Heart left ventricle (tissue), 16 donors: Measurements from ENCODE around the gene SLC13A3. TPM values are rescaled to one million over a fixed set of nuclear protein-coding genes. Genes with fewer than 3 reads are reported as not detected.

Source experiments
- ATAC-seq, 4 donors: fragments of 200-7000 bp; cut with Tn5 transposase; one replicate each; pipeline ENCODE4 v1.9.1; 2020 to 2022; ENCODE audit warnings: moderate library complexity in 4 of 4, mild to moderate bottlenecking in 3 of 4, moderate number of reproducible peaks in 1 of 4
- DNase-seq, 5 donors: peaks; one replicate each; pipeline ENCODE4 v3.0.0-alpha.2; 2020
- H3K27ac ChIP-seq, 12 donors: fragments of 200-600 bp; sonication (generic) in 4 of 12; one replicate each; pipeline versions ENCODE4 v1.5.0 to v1.8.0; 2016 to 2022; ENCODE audit warnings: mild to moderate bottlenecking in 2 of 12
- H3K27me3 ChIP-seq, 9 donors: fragments of 200-600 bp; sonication (generic) in 2 of 9; one replicate each; pipeline versions ENCODE4 v1.5.1 to v1.8.0; 2016 to 2022; ENCODE audit warnings: mild to moderate bottlenecking in 3 of 9
- H3K36me3 ChIP-seq, 9 donors: fragments of 200-600 bp; sonication (generic) in 2 of 9; one replicate each; pipeline versions ENCODE4 v1.5.0 to v1.8.0; 2018 to 2022; ENCODE audit warnings: mild to moderate bottlenecking in 2 of 9
- H3K4me1 ChIP-seq, 12 donors: fragments of 200-600 bp; sonication (generic) in 4 of 12; one replicate each; pipeline versions ENCODE4 v1.5.0 to v1.8.0; 2016 to 2022; ENCODE audit warnings: mild to moderate bottlenecking in 3 of 12
- H3K4me3 ChIP-seq, 12 donors: fragments of 200-600 bp; sonication (generic) in 4 of 12; one replicate each; pipeline versions ENCODE4 v1.5.0 to v1.8.0; 2017 to 2022; ENCODE audit warnings: mild to moderate bottlenecking in 9 of 12, moderate library complexity in 4 of 12
- H3K9me3 ChIP-seq, 12 donors: fragments of 200-600 bp; sonication (generic) in 4 of 12; one replicate each; pipeline versions ENCODE4 v1.5.0 to v1.8.0; 2016 to 2022; ENCODE audit warnings: mild to moderate bottlenecking in 1 of 12
- POLR2A ChIP-seq, 2 donors: fragments of 450-650 bp; IDR thresholded peaks; one replicate each; pipeline ENCODE4 v1.6.1; 2017; ENCODE audit warnings: antibody characterized with exemption in 2 of 2, mild to moderate bottlenecking in 2 of 2, moderate library complexity in 2 of 2
- WGBS, 4 donors: extraction: QIAGEN DNeasy Blood & Tissue Kit in 2 of 4; methylation state at CpG; one replicate each; pipeline versions ENCODE4 v1.1.5 to v1.1.7; 2013 to 2018; 5-methylcytosine and 5-hydroxymethylcytosine counted together
- intact Hi-C, 10 donors: fragments of 100-400 bp; cut with DNase I; formaldehyde crosslinking; loops; one replicate each; pipeline versions ENCODE4 v1.11.1 to v1.14.2; 2022
- long read RNA-seq, 3 donors: library from polyadenylated mRNA; unstranded; transcript quantifications; one replicate each; pipeline ENCODE4 v2.0.0, GENCODE V29; 2020 to 2021
- polyA plus RNA-seq, 2 donors: library from polyadenylated mRNA; stranded (reverse); fragments of 200-250 nt; gene quantifications; one replicate each; pipeline ENCODE4 v1.2.3, GENCODE V29; 2013
- total RNA-seq, 9 donors: library from RNA; depleted of rRNA in 2 of 9; stranded (reverse); fragments of >200 nt in 2 of 9; fragmentation: NEBNext Ultra II Directional in 3 of 9; extraction: Animal tissue kit (Norgen Biotek cat#: 25700) in 3 of 9; gene quantifications; one replicate each; pipeline versions ENCODE4 v1.1.0 to v1.2.4, GENCODE V29; 2016 to 2023
- TF ChIP-seq, protein P1 (sequence below), 12 donors: fragments of 200-600 bp; sonication (generic) in 4 of 12; IDR thresholded peaks; one replicate each; pipeline versions ENCODE4 v1.5.0 to v1.8.0; 2018 to 2022; ENCODE audit warnings: antibody characterized with exemption in 12 of 12, mild to moderate bottlenecking in 5 of 12
- donor health status: ischemic (EF 13 %, LVEDD 7.1; RV severe dilation, severe dysfunction).
- donor health status: healthy with polysubstance abuse.
- donor health status: DM: no; HTN: yes; CAD: no.
- donor health status: DM: no; HTN: no; CAD: no.
- donor health status: ischemic (EF 25% LVEDD 6.9; RV normal size, moderate dysfunction).
- donor health status: ischemic (EF 25% LVEDD 5.7; RV mildly dilated, moderate dysfunction).
- donor health status: healthy.
- donor health status: DM: yes; HTN: yes; CAD: no.
- donor health status: ischemic (EF 35%, LVEDD 5.7; RV mildly dilated, moderate dysfunction).
- donor health status: nonischemic (EF 11% LVEDD 7.7; RV severe dilation, severe dysfunction).
- donor health status: DM: yes; HTN: yes; CAD: no.
- donor health status: PGD.
- donor health status: ischemic (EF 29% LVEDD 5.4; RV normal size, mild dysfunction).
- donor health status: nonischemic (EF 23%, LVEDD 6.1; RV moderate dilation, normal function).

Gene SLC13A3, protein sequence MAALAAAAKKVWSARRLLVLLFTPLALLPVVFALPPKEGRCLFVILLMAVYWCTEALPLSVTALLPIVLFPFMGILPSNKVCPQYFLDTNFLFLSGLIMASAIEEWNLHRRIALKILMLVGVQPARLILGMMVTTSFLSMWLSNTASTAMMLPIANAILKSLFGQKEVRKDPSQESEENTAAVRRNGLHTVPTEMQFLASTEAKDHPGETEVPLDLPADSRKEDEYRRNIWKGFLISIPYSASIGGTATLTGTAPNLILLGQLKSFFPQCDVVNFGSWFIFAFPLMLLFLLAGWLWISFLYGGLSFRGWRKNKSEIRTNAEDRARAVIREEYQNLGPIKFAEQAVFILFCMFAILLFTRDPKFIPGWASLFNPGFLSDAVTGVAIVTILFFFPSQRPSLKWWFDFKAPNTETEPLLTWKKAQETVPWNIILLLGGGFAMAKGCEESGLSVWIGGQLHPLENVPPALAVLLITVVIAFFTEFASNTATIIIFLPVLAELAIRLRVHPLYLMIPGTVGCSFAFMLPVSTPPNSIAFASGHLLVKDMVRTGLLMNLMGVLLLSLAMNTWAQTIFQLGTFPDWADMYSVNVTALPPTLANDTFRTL
- 1 to 10 TPM in 2 of 9 donors, under 1 TPM in 7; 0.13 to 2.6 (median 0.60) TPM for total RNA-seq
- under 1 TPM; 0.38 to 0.54 TPM for polyA plus RNA-seq
- long read RNA-seq, donor 1, partial matches to known transcripts = 1 of 1 reads
- long read RNA-seq, donor 1, other reads (novel, unspliced or antisense) = 0 of 1 reads
- long read RNA-seq, donor 2 = 0 reads
- long read RNA-seq, donor 3 = 0 reads

DNA sequence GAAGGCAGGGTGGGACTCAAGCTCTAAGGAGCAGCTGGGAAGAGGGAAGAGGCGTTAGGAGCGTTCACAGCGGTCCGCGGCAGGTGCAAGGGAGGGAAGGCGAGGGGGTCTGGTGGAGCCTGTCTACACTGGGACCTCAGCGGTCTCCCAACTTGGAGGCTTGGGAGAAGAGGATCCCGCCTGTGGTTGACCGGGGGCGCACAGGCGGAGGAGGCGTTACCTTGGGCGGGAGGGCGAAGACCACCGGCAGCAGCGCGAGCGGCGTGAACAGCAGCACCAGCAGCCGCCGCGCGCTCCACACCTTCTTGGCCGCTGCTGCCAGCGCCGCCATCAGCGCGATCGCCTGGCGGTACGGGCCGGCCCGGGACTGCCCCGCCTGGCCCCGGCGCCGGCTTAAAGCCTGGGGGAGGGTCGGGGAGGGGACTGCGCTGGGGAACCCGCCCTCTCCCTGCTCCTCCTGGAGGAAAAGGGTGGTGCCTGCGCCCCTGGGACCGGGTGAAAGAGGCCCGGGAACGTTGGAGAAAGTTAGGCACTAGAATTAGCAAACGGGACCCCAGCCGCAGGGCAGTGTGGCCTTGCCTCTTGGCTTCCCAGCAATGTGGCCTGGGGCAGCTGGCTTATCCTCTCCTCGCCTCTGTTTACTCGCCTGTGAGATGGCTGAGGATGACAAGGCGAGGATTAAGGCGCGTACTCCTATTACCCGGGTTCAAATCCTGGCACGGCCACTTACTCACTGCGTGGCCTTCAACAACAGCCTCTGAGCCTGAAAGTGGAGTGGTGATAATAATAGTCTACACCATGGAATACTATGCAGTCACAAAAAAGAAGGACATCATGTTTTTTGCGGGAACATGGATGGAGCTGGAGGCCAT is at the start of gene SLC13A3:
SLC13A3 (minus strand) TSS at position 369 of the 872 bp plus-strand sequence; CDS start at position 331, 38 bp downstream.
- H3K4me3 ChIP-seq = peak within 1 kb of the TSS in 9 of 12 donors; percentile 16 to 40 (median 23)
- TF ChIP-seq, protein P1, sequence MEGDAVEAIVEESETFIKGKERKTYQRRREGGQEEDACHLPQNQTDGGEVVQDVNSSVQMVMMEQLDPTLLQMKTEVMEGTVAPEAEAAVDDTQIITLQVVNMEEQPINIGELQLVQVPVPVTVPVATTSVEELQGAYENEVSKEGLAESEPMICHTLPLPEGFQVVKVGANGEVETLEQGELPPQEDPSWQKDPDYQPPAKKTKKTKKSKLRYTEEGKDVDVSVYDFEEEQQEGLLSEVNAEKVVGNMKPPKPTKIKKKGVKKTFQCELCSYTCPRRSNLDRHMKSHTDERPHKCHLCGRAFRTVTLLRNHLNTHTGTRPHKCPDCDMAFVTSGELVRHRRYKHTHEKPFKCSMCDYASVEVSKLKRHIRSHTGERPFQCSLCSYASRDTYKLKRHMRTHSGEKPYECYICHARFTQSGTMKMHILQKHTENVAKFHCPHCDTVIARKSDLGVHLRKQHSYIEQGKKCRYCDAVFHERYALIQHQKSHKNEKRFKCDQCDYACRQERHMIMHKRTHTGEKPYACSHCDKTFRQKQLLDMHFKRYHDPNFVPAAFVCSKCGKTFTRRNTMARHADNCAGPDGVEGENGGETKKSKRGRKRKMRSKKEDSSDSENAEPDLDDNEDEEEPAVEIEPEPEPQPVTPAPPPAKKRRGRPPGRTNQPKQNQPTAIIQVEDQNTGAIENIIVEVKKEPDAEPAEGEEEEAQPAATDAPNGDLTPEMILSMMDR (IDR thresholded peaks at IDR 0.05) = no peak
- no peak for TF ChIP-seq POLR2A (IDR thresholded peaks at IDR 0.05)
- DNase-seq (no peak), ATAC-seq (peak in 3 of 4 donors; percentile 41 to 70 (median 58))
- WGBS, 4 donors = 17 to 28% (median 20%) methylated on average over 34 to 55 of the region's 55 CpGs
- H3K27ac ChIP-seq = no peak within 1 kb of the TSS
- peaks cover 0 to 7% (median 0%) of the 10 kb centered on the region in 12 donors for H3K4me1 ChIP-seq
- intact Hi-C loops = no loop called here
- peaks cover 0 to 35% (median 12%) of the 10 kb centered on the region in 9 donors for H3K27me3 ChIP-seq
- no peaks in the 10 kb centered on the region for H3K9me3 ChIP-seq
- no peaks in the 10 kb centered on the region for H3K36me3 ChIP-seq

GRCh38 chr20:46701057-46701456 is 49.8 kb upstream of the SLC13A3 start:
- no peak overlapping the region for H3K4me3 ChIP-seq
- peaks cover 0 to 1% (median 0%) of the 10 kb centered on the region in 12 donors for H3K4me1 ChIP-seq
- peaks cover 0 to 5% (median 0%) of the 10 kb centered on the region in 12 donors for H3K9me3 ChIP-seq
- TF ChIP-seq, protein P1 (IDR thresholded peaks at IDR 0.05) = no peak
- TF ChIP-seq POLR2A (IDR thresholded peaks at IDR 0.05) = no peak
- H3K36me3 ChIP-seq = no peaks in the 10 kb centered on the region
- no peak for ATAC-seq
- no peak overlapping the region for H3K27ac ChIP-seq
- peaks cover 0 to 17% (median 0%) of the 10 kb centered on the region in 9 donors for H3K27me3 ChIP-seq
- intact Hi-C loops = no loop called here
- no peak for DNase-seq
- WGBS, 4 donors = 79 to 90% (median 80%) methylated on average over 2 of the region's 2 CpGs

GRCh38 chr20:46700481-46700880 is 49.2 kb upstream of the SLC13A3 start:
- Histone ChIP-seq H3K9me3 (peaks cover 0 to 5% (median 0%) of the 10 kb centered on the region in 12 donors), H3K4me3 (no peak overlapping the region), H3K4me1 (peaks cover 0 to 5% (median 0%) of the 10 kb centered on the region in 12 donors), H3K27ac (no peak overlapping the region), H3K36me3 (no peaks in the 10 kb centered on the region), H3K27me3 (peaks cover 0 to 17% (median 0%) of the 10 kb centered on the region in 9 donors)
- intact Hi-C loops = no loop called here
- ATAC-seq (no peak), DNase-seq (no peak)
- WGBS, 4 donors = 54 to 61% (median 57%) methylated on average over 6 of the region's 6 CpGs
- TF ChIP-seq, protein P1 (IDR thresholded peaks at IDR 0.05) = no peak
- no peak for TF ChIP-seq POLR2A (IDR thresholded peaks at IDR 0.05)
